Measurements from ENCODE around the gene LITAFD.
"Not testable (repeated sequence)": the region's sequence is repeated elsewhere in the genome, so short reads cannot be mapped to it uniquely, and the experiment has no call there.

DNA sequence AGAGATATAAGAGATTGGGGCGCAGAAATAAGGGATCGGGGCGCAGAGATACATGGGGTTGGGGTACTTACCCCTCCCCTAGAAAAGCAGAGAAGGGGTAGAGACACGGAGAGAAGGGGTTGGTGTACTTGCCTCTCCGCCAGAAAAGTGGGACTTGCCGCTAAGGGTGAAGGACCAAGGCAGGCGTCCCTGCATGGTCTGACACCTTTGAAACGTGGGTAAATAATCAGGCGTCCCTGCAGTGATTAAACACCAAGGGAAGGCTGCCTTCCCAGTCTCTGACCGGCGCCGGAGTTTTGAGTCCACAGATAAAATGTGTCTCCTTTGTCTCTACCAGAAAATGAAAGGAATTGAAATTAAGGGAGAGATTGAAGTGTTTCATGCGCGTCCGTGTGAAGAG, 44.6 kb upstream of the LITAFD start:
- not testable (repeated sequence) for TF ChIP-seq POLR2A (IDR thresholded peaks at IDR 0.05; ENCODE audit: low read length); GATA1 (IDR thresholded peaks at IDR 0.05; ENCODE audit: low read depth, low read length)
